ENCODE data around the gene GAK.
"Not testable (repeated sequence)": the region's sequence is repeated elsewhere in the genome, so short reads cannot be mapped to it uniquely, and the experiment has no call there.

GAK gene

DNA sequence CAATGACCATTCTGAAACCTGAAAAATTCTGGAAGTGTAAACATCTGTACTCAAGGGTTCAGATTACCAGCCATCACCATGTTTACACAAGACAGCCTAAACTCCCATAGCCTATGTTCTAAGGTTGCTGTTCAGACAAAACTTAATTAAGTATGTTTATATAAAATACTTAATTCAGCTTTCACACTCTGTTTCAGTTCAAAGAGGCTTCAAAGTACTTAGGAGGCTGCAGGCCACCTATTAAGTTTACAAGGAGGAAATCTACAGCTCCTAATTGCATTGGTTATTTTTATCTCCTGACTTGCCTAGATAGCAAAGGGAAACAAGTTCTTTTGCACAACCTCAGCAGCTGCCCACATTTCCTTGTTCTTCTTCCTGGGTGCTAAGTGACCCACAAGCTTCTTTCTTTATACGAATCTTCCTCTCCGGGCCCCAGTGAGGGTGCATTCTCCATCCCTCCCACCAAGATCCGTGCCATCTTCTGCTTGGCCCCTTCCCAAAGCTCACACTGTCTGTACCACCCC is 2.0 kb downstream of the GAK start:
- in situ Hi-C loops (cut with HindIII; ENCODE audit: low sequenced_read_pairs) = no loop called here

- in situ Hi-C loops (cut with HindIII; ENCODE audit: low sequenced_read_pairs) = no loop called here
Measured at GRCh38 chr4:929096-929765, 2.9 kb downstream of the GAK start.

GRCh38 chr4:927566-927965 is 4.5 kb downstream of the GAK start:
- in situ Hi-C loops (cut with HindIII; ENCODE audit: low sequenced_read_pairs) = not testable (repeated sequence)

- in situ Hi-C loops (cut with HindIII; ENCODE audit: low sequenced_read_pairs) = no loop called here
Measured at GRCh38 chr4:926538-926937, 5.6 kb downstream of the GAK start.

DNA sequence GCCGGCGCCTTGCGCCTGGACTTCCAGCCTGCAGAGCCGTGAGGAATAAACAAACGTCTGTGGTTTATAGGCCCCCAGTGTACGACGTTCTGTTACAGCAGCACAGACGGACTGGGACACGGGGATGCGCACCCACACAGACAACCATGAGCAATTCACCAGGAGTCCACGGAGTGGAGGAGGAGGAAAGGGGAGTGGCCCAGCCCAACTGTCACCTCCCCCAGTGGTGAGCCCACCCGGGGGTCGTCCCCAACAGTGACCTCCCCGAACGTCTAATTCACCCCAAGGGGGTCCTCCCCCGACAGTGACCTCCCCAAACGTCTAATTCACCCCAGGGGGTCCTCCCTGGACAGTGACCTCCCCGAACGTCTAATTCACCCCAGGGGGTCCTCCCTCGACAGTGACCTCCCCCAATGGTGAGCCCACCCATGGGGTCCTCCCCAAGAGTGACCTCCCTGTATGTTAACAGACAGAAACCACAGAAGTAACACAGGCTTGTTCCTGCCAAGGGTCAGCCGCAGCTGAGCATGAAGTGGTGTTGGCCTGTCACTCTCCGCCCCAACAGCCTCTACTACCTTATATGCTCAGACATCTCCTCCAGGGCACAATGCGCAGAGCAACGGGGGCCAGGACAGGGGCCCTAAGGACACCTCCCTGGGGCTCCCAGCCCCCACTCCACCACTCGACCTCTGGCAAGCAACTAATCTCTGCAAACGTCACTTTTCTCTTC is 6.2 kb downstream of the GAK start:
- in situ Hi-C loops (cut with HindIII; ENCODE audit: low sequenced_read_pairs) = no loop called here

- in situ Hi-C loops (cut with HindIII; ENCODE audit: low sequenced_read_pairs) = no loop called here
Measured at GRCh38 chr4:925171-925570, 6.9 kb downstream of the GAK start.

GRCh38 chr4:924107-925096 is 7.7 kb downstream of the GAK start:
- in situ Hi-C loops (cut with HindIII; ENCODE audit: low sequenced_read_pairs) = no loop called here

DNA sequence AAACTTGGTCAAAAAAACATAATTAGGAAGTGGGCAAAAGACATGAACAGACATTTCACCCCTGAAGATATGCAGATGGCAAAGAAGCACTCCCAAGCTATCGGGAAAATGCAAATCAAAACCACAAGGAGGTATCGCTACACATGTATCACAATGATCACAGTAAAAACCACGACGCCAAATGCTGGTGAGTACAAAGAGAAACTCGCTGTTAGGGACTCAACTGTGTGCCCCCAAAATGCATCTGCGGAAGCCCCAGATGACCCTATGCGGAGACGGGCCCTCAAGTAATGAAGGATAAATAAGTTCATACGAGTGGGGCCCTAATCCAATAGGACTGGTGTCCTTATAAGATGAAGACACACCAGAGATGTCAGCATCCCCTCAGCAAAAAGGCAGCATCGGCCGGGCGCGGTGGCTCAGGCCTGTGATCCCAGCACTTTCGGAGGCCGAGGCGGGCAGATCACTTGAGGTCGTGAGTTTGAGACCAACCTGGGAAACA is 10.2 kb downstream of the GAK start:
- in situ Hi-C loops (cut with HindIII; ENCODE audit: low sequenced_read_pairs) = no loop called here

GRCh38 chr4:919004-919680 is 13.0 kb downstream of the GAK start:
- in situ Hi-C loops (cut with HindIII; ENCODE audit: low sequenced_read_pairs) = not testable (repeated sequence)

DNA sequence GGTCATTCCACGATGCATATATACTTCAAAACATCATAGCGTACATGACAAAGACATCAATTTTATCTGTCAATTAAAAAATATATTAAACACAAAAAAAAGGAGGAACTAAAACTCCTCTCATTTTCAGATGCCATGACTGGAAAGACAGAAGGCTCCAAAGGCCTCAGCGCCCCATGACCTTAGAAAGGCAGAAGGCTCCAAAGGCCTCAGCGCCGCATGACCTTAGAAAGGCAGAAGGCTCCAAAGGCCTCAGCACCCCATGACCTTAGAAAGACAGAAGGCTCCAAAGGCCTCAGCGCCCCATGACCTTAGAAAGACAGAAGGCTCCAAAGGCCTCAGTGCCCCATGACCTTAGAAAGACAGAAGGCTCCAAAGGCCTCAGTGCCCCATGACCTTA is 13.5 kb downstream of the GAK start:
- in situ Hi-C loops (cut with HindIII; ENCODE audit: low sequenced_read_pairs) = not testable (repeated sequence)

DNA sequence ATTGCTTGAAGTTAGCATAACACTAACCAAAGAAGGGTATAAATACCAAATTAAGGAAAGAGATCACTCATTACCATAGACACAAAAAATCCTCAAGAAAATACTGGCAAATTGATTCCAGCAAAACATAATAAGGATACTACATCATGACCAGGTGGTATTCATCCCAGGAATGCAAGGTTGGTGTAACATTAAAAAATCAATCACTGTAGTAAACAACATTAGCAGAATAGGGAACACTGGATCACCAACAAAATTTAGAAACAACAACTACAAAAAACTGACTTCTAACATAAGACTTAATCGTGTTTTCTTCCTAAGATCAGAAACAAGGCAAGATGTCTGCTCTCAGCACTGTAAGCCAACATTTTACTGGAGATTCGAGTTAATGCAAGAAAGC is 14.1 kb downstream of the GAK start:
- in situ Hi-C loops (cut with HindIII; ENCODE audit: low sequenced_read_pairs) = no loop called here

- in situ Hi-C loops (cut with HindIII; ENCODE audit: low sequenced_read_pairs) = no loop called here
Measured at GRCh38 chr4:917466-917865, 14.7 kb downstream of the GAK start.

DNA sequence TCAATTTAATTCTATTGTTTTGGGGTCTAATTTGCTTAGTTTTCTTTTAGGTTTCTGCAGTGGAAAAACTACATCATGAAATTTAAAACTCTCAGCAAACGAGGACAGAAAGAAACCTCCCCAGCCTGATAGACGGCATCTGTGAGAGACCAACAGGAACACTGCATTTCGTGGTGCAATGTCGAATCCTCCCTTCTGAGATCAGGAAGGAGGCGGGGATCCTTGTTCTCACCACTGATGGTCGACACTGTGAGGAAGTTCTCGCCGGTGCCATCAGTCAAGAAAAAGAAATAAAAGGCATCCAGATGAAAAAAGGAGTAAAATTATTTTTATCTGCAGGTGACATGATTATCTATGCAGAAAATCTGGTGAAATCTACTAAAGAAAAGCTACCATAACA is 16.5 kb downstream of the GAK start:
- in situ Hi-C loops (cut with HindIII; ENCODE audit: low sequenced_read_pairs) = no loop called here

- in situ Hi-C loops (cut with HindIII; ENCODE audit: low sequenced_read_pairs) = no loop called here
Measured at GRCh38 chr4:915041-915474, 17.1 kb downstream of the GAK start.

DNA sequence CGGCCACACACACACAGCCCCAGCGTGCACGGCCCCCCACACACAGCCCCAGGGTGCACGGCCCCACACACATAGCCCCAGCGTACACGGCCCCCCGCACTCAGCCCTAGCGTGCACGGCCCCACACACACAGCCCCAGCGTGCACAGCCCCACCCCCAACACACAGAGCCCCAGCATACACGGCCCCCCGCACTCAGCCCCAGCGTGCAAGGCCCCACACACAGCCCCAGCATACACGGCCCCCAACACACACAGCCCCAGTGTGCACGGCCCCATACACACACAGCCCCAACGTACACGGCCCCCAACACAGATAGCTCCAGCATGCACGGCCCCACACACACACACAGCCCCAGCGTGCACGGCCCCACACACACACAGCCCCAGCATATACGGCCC is 17.6 kb downstream of the GAK start:
- in situ Hi-C loops (cut with HindIII; ENCODE audit: low sequenced_read_pairs) = no loop called here

- in situ Hi-C loops (cut with HindIII; ENCODE audit: low sequenced_read_pairs) = no loop called here
Measured at GRCh38 chr4:913280-913618, 18.9 kb downstream of the GAK start.

DNA sequence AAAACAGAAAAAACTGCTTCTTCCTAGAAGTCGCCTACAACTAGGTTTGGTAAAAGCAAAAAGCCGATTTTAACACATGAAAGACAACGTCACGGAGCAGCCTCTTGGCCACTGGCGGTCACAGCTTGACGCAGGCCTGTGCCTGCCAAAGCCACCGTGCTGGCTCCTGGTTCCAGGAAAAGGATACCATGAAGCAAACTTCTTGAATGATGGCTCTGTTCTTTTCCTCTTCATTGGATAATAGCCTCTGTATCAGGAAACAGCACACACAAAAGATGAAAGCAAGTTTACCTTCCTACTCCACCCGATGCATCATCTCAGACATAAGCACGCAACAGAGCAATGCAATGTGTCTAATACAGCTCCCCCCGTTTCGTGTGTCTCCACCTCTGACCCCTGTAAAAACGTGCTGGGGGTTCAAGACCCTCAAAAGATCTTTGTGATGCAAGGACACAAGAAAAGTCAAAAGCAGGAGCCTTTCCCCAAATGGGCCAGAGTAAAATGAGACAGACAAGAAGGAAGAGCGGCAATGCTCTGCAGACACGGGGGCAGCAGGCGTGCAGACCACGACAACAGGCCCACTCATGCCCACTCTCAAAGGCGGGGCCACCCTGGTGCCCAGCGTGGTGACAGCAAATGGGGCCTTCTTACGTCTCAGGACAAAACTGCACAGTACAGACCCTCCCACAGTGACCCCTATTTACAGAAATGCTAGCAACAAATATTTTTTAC is 19.4 kb downstream of the GAK start:
- in situ Hi-C loops (cut with HindIII; ENCODE audit: low sequenced_read_pairs) = no loop called here

- in situ Hi-C loops (cut with HindIII; ENCODE audit: low sequenced_read_pairs) = no loop called here
Measured at GRCh38 chr4:911871-912490, 20.1 kb downstream of the GAK start.

- in situ Hi-C loops (cut with HindIII; ENCODE audit: low sequenced_read_pairs) = no loop called here
Measured at GRCh38 chr4:911221-911751, 20.8 kb downstream of the GAK start.

Data from DLD1 (cell line).